Fibroblast of skin of right biceps (primary cell): ENCODE data around the gene HSDL2.
"Not testable (repeated sequence)": the region's sequence is repeated elsewhere in the genome, so short reads cannot be mapped to it uniquely, and the experiment has no call there.

Source experiments
- DNase-seq: peaks from one replicate; pipeline ENCODE4 v3.0.0-alpha.2; 2013

HSDL2 gene

DNA sequence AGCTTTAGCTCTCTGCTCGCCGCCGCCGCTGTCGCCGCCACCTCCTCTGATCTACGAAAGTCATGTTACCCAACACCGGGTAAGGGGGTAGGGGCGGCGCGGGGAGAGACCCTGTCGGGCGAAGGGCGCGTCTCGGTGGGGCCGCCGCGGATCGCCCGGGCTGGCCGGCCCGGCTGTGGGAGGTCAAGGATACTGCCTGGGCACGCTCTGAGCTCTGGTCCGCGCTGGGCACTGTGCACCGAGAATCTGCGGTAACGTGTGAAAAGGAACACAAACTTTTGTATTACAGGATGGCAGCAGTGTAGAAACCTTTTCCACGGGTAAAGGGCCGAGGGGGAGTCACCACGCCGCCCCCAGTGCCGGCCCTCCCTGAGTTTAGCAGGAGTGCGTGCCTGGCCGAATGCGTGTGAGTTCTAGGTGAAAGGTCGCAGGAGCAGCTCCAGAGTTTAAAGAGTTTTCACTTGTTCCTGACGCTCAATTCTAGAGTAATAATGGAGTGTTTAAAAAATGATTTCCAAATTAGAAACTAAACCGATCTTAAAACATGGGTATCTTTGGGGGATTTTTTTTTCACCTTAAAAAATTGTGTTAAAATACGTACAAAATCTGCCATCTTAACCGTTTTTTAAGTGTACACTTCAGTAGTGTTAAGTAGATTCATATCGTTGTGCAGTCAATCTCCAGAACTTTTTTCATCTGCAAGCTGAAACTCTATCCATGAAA lies at the start of gene HSDL2:
Gene HSDL2, plus strand, starts transcription at position 7 of the 723 bp plus-strand sequence. Its CDS starts 56 bp downstream, at position 63.
- DNase-seq: peak; percentile 33

DNA sequence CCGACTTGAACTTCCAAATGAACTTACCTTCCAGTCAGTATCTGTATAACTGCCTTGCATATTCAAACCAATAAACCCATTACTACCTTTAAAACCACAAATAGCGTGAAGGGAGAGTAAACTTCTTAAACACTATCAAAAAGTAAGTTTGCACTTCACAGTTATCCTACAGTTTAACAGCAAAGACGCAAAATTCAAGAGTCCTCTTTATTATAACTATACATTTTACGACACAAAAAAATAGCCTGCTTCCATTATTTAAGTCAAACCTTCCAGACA lies 48.3 kb upstream of the HSDL2 start:
- DNase-seq: no peak

DNA sequence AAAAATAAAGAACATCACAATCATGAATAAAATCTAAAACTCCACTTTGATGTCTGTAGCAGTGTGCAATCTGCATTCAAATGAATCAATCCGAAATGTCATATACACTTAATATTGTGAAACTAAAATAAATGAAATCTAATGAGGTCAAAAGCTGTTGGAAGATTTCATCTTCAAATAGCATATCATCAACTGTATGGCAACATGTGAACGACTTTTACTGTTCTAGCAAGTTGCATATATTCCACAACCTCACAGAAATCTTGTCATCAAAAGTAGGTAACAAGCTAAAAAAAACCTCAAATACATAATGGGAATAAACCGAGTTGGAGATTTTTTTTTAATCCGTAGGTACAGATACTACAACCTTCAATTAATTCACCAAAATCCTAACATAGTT lies 47.7 kb upstream of the HSDL2 start:
- no peak for DNase-seq

DNA sequence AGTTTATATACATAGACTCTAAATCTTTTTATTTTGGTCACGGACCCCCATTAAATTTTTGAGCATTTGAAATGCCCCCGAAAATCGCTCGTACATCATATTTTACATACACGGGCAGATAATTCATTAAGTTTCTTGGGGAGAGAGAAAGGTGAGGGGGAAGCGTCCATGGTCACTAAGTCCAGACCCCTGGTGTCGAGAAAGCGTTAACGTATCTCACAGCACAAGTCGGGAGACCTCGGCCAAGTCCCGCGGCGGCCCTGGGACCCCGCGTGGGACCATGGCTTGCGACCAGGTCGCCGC lies 47.3 kb upstream of the HSDL2 start:
- no peak for DNase-seq

DNA sequence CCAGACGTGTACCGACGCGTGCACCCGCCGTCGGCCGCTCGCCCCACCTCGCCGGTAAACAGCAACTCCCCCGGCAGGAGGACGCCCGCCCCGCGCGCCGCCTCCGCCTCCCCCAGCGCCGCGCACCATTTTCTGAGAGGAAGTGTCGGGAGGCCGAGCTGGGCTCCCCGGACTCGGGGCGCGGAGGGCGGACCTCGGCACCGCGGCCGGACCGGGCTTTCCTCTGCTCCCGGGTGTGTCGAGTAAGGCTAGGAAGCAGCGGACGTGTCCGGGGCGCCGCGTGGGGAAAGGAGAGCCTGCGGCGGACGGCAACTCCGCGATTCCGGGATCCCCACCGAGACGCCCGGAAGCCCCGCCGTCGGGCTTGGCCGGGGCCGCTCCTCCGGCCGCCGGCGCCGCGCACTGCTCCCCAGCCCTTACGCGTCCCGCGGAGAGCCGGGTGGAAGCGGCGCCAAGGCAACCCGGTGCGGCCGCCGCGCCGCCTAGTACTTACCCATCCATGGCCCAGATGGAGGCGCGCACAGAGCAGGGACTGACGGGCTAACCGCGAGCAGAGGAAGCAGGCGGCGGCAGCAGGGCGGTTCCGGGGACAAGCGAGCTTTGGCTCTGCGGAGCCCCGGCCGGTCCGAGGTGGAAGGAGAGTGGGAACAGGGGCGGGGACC lies 46.8 kb upstream of the HSDL2 start, which contains the start of gene PTBP3:
Gene PTBP3, minus strand, starts transcription at position 643 of the 662 bp plus-strand sequence. CDS start 35,754 bp downstream, outside the sequence.
- DNase-seq: peak; percentile 75

DNA sequence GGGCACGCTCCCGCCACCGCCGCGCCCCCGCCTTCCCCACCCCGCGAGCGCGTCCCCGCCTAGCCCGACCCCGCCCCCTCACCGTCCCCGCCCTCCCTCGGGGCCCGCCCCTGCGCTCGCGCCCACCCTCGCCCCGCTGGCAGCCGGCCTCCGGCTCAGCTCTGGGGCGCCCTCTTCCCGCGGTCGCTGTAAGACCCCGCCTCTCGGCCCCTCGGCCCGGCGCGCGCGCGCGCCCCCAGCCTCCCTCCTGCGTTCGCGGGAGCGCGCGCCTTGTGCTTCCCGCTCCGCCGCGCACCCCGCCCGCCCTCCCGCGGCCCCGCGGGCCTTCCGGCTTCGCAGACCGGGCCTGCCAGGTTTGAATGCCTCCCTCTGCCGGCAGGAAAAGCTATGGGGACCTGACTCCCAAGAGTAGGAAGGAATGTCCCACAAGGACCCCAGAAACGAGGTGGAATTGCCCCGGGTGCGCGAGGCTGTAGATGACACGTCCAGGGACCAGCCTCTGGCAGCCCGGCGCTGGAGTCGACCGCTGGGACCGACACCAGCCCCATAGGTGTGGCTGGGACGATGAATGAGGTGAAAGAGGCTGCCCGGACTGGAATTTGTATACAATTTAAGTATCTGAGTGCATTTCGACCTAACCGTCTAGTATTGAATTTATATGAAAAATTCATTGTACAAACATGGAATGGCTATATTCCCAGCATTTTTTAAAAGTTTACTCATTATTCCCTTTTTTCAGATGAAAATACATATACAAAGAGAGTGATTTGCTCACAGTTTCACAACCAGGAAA lies 46.1 kb upstream of the HSDL2 start:
- DNase-seq: peak; percentile 98

DNA sequence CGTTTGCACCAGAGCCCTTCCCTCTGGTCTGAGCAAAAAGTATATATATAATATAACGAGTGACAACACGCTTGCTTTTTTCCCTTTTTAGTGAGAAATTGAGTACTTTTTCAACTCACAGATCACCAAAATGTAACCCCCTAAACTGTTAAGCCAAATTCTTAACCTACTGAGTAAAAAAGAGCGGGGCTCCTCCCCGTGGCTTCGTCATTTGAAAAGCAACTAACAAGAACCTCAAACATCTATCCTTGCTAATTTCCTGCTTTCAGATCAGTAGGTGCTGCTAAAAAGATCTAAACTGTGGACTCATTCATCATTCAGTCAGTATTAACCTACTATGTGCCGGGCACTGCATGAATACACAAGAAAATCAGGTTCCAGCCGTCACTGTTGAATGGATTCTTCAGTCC lies 45.5 kb upstream of the HSDL2 start:
- DNase-seq: peak; percentile 55

DNA sequence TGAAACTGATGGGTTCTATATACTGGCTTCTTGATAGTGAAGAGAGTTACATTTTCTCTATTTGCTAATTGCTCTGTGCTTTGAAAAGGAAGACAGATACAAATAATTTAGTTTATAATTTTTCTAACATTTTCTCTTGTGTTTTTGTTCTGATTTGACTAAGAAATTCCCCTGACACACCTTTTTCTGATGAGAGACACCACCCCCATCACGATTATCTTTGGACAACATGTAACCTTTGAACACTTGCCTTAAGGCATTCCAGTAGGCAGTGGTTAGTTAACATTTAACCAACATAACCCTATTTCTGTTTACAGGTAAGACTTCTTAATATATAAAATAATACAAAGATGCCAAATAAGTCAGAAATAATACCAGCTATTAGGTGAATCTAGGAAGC lies 42.4 kb upstream of the HSDL2 start:
- no peak for DNase-seq

DNA sequence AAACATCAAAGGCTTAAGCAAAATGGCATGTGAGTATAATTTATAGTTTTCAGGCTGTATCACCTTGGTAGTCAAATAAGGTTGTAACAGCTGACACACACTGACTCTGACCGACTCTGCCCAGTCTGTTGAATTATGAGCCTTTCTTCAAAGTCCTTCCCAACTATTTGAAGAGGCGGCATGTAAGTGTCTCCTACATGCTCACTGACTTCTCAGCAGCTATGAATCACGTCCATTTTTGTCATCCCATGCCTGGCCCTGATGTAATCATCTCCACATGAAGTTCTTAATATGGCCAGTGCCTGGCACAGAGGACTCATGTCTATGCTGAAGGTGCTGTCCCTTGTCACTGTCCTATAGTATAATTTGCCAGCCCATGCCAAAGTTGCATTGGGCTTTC lies 41.3 kb upstream of the HSDL2 start:
- DNase-seq: peak; percentile 77

DNA sequence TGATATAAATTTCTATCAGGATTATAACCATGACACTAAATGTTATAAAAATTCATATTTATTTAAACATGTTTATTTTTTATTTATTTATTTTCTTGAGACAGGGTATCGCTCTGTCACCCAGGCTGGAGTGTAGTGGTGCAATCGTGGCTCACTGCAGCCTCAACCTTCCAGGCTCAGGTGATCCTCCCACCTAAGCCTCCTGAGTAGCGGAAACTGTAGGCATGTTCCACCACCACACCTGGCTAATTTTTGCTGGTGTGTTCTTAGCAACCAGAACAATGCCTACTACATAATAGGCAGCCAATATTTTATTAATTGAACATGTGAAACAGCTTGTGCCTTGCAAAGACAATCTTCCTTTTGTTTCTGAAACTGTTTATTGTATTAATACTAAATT lies 40.0 kb upstream of the HSDL2 start:
- DNase-seq: no peak

DNA sequence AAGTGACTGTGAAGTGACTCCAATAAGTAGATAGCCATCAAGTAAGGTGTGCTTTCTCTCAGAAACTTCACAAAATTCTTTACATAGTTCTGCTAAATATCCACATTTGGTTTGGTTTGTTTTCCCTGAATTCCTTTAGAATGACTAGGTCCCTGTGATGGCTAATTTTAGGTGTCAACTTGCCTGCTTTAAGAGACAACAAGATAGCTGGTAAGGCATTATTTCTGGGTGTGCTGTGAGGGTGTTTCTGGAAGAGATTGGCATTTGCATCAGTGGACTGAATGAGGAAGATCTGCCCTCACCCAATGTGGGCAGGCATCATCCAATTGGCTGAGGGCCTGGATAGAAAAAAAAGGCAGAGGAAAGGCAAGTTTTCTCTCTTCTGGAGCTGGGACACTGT lies 38.2 kb upstream of the HSDL2 start:
- peak; percentile 84 for DNase-seq

DNA sequence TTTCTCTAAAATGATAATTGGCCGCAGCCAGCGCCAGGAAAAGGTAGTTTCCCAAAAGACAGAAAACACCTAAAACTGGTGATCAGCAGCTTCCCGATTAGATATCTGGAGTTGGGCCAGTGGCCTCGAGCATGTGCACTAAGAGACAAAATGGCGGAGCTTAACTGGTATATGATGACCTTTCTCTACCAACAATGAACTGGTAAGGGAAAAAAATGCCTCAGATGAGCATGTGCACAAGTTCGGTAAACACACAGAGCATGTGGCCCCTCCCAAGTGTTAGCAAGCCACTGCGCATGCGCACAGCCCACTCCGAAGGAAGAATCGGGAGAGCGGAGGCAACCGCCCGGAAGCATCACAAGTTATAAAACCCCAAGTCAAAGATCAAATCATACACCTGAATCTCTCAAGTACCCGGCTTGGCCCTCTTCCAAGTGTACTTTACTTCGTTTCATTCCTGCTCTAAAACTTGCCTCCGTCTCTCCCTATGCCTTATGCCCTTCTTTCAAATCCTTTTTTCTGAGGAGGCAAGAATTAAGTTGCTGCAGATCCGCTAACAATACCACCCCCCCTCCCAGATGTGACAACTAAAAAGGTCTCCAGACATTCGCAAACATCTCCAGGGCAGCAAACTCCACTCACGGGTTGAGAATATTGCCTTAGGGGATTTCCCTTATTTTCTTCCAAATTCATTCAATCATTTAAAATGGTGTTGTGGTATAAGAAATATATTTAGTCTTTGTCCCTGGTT lies 31.5 kb upstream of the HSDL2 start:
- peak; percentile 69 for DNase-seq

DNA sequence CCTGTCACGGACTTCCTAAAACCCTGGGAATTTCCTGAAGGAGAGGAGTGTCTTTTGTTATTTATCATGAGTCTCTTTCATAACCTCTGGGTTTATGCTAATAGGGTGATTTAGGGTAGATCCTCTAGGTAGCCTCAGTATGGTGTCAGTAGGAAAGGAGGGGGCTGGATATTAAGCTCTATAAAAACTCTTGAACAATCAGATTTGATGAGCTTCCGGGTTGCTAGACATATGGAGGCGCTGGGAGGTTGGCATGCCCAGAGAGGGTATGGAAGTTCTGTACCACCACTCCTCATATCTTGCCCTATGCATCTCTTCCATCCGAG lies 30.9 kb upstream of the HSDL2 start:
- DNase-seq: no peak

DNA sequence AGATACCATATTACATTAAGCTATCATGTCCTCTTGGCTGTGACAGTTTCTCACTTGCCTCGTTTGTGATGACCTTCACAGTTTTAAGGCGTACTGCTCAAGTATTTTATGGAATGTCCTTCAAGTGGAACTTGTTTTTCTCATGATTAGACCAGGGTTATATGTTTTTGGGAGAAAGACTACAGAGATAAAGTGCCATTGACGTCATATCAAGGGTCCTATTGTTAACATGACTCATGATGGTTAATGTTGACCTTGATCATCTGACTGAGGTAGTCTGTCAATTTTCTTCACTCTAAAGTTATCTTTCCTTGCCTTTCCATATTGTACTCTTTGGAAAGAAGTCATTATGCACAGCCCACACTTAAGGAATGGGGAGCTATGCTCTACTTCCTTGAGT lies 28.7 kb upstream of the HSDL2 start:
- no peak for DNase-seq

DNA sequence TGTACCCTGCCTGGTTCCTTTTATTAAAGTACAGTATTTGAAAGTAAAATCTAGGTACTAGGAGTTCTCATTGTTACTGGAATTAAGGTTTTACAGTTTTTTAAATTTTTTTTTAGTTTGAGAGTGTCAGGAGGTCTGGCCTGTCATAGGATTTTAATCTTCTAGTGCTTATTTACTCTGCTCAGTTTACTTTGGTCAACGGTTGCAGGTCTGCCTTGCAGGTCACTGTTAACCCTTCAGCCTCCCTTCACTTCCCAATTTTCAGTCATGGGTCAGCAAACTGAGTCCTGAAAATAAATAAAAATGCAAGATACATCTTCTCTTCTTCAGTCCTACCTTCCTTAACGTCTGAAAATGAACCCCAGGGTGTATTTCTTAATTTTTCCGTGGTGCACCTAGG lies 27.7 kb upstream of the HSDL2 start:
- DNase-seq: no peak

DNA sequence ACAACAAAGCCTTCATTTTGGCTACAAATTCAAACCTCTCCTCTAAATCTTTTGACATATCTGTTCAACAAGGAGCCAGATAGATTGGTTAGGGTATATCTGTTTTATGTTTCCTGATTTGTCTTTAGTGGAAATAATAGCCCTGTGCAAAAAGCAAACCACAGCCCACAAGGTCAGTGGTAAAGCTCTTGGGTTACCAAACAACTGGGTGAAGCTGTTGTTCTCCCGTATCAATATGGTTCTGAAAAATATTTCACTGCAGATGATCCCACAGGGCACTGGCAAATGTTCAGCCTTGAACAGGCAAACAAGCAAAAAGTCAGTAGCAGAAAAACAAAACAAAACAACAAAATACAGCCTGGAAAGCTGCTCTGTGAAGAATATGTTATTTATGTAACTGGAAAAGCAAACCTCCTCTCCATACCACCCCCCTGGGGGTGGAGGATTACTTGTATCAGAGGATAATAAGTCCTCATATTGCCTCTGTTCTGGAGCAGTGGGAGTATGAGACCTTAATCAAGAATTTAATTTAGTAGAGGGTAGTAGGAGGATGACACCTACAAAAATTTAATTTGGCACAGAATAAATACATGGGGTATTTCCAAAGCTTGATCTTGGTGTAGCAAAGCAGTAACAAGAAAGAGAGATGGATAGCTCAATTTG lies 25.7 kb upstream of the HSDL2 start:
- DNase-seq: no peak

DNA sequence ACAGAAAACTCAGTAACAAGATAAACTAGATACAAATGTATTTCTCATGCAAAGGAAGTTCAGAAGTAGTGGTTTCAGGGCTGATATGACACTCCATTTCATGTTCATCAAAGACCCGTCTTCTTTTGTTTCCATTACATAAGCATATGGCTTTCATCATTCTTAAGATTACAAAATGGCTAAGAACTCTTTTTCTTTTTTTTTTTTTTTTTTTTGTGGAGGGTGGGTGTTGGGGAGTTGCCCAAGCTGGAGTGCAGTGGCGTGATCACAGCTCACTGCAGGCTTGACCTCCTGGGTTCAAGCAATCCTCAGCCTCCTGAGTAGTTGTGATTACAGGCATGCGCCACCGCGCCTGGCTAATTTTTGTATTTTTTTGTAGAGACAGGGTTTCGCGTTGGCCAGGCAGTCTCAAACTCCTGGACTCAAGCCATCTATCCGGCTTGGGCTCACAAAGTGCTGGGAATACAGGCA lies 24.4 kb upstream of the HSDL2 start:
- DNase-seq: no peak

DNA sequence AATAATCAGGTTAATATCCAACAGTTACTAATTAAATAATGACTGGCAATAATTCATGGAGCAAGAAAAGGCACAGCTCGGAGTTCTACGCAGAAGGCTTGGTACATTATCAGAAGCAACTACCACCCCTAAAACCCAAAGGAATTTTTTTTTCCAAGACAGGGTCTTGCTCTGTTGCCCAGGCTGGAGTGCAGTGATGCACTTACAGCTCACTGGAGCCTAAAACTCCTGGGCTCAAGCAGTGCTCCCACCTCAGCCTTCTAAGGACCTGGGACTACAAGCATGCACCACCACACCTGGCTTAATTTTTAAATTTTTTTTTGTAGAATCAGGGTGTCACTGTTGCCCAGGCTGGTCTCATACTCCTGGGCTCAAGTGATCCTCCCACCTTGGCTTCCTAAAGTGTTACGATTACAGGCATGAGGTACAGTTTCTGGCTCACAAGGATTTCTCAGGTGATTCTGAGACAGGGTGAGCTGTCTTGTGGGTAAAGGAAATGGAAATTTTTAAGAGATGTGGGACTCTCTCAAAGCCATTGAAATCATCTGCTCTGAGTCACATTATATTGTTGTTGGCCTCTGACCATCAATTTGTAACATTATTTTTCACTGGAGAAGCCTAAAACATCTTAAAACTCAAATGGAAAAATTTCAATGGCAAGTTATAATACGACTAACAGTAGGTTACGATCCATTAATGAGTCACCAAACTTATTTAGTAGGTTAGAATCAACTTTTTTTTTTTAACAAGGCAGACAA lies 19.7 kb upstream of the HSDL2 start:
- peak; percentile 65 for DNase-seq

DNA sequence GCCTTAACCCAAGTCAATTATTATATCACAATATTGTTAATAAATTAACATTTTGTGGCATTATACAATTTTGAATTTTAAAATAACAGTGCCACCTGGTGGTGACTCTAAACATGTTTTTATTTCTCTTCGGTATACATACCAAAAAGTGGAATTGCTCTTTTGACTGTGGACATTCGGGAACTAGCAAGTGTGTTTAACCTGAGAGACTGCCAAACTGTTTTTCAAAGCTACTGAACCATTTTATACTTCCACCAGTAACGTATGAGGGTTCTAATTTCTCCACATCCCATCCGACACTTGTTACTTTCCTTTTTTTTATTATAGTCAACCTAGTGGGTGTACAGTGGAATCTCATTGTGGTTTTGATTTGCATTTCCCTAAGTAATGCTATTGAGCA lies 18.3 kb upstream of the HSDL2 start:
- peak; percentile 45 for DNase-seq

DNA sequence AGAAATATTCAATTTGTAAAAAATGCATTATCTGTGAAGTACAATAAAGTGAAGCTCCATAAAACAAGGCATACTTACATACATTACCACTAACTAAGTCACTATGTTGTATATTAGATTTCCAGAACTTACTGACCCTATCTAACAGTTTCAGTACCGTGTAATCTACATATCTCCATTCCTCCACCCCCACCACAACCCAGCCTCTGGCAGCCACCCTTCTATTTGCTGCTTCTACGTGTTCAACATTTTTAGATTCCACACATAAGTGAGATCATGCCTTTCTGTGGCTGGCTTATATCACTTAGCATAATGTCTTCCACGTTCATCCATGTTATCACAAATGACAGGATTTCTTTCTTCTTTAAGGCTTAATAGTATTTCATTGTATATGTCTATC lies 15.1 kb upstream of the HSDL2 start:
- DNase-seq: no peak

DNA sequence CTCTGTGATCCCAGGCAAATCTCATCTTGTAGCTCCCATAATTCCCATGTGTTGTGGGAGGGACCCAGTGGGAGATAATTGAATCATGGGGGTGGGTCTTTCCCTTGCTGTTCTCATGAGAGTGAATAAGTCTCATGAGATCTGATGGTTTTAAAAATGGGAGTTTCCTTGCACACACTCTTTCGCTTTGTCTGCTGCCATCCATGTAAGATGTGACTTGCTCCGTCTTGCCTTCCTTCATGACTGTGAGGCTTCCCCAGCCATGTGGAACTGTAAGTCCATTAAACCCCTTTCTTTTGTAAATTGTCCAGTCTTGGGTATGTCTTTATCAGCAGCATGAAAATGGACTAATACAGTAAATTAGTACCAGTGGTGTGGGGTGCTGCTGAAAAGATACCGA lies 14.7 kb upstream of the HSDL2 start:
- DNase-seq: not testable (repeated sequence)

DNA sequence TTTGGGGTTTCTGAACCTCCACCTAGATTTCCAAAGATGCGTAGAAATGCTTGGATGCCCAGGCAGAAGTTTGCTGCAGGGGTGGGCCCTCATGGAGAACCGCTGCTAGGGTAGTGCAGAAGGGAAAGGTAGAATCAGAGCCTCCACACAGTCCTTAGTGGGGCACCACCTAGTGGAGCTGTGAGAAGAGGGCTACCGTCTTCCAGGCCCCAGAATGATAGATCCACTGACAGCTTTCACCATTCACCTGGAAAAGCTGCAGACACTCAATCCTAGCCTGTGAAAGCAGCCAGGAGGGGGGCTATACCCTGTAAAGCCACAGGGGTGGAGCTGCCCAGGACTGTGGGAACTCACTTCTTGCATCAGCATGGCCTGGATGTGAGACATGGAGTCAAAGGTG lies 13.3 kb upstream of the HSDL2 start:
- no peak for DNase-seq
